ENCODE results near the gene XPO1.
A peak's percentile ranks its signal among the peaks of the same experiment; 100 is the strongest.

GRCh38 chr2:61470965-61471904, 66.9 kb downstream of the XPO1 start, which contains the start of gene USP34:
- TF ChIP-seq POLR2A (IDR thresholded peaks at IDR 0.05) (peak in 1 of 2 donors; percentile 80), CTCF (IDR thresholded peaks at IDR 0.05) (no peak)
